HG03432 (cell line): ENCODE measurements around the gene MFF.
"Not testable (repeated sequence)": the region's sequence is repeated elsewhere in the genome, so short reads cannot be mapped to it uniquely, and the experiment has no call there.

Source experiments
- ATAC-seq: cut with Tn5 transposase; IDR thresholded peaks from one replicate; pipeline ENCODE4 v1.9.1; 2021; ENCODE audit warnings: mild to moderate bottlenecking, moderate library complexity; ENCODE audit not compliant: unreplicated experiment

Gene MFF

GRCh38 chr2:227326783-227327182 lies 1.7 kb downstream of the MFF start:
- ATAC-seq = no peak

GRCh38 chr2:227335713-227336112 lies 10.7 kb downstream of the MFF start:
- no peak for ATAC-seq

GRCh38 chr2:227337442-227337841 lies 12.4 kb downstream of the MFF start:
- ATAC-seq = no peak

GRCh38 chr2:227339098-227339599 lies 14.1 kb downstream of the MFF start:
- ATAC-seq = no peak

GRCh38 chr2:227340106-227340505 lies 15.1 kb downstream of the MFF start:
- no peak for ATAC-seq

- no peak for ATAC-seq
Measured at GRCh38 chr2:227341553-227341952, 16.5 kb downstream of the MFF start.

- no peak for ATAC-seq
Measured at GRCh38 chr2:227344231-227344630, 19.2 kb downstream of the MFF start.

GRCh38 chr2:227347117-227347516 lies 22.1 kb downstream of the MFF start:
- ATAC-seq = no peak

- ATAC-seq = no peak
Measured at GRCh38 chr2:227348324-227348723, 23.3 kb downstream of the MFF start.

- no peak for ATAC-seq
Measured at GRCh38 chr2:227349989-227350612, 25.1 kb downstream of the MFF start.

- ATAC-seq = peak; percentile 92
Measured at GRCh38 chr2:227351639-227352038, 26.6 kb downstream of the MFF start.

GRCh38 chr2:227360351-227360750 lies 35.3 kb downstream of the MFF start:
- ATAC-seq = no peak

GRCh38 chr2:227363756-227364155 lies 38.7 kb downstream of the MFF start:
- ATAC-seq = no peak

GRCh38 chr2:227364585-227365263 lies 39.7 kb downstream of the MFF start:
- not testable (repeated sequence) for ATAC-seq

- no peak for ATAC-seq
Measured at GRCh38 chr2:227365833-227366232, 40.8 kb downstream of the MFF start.

- no peak for ATAC-seq
Measured at GRCh38 chr2:227366769-227367426, 41.8 kb downstream of the MFF start.

GRCh38 chr2:227367427-227367795 lies 42.4 kb downstream of the MFF start:
- ATAC-seq = no peak

- no peak for ATAC-seq
Measured at GRCh38 chr2:227368574-227368973, 43.5 kb downstream of the MFF start.

GRCh38 chr2:227370092-227370491 lies 45.0 kb downstream of the MFF start:
- ATAC-seq = no peak

- no peak for ATAC-seq
Measured at GRCh38 chr2:227370791-227371312, 45.8 kb downstream of the MFF start.

- ATAC-seq = no peak
Measured at GRCh38 chr2:227373389-227373788, 48.3 kb downstream of the MFF start.

- ATAC-seq = no peak
Measured at GRCh38 chr2:227374158-227374557, 49.1 kb downstream of the MFF start.
